Lung (tissue), 12 donors: Measurements from ENCODE around the gene PAK1. TPM values are rescaled to one million over a fixed set of nuclear protein-coding genes. Genes with fewer than 3 reads are reported as not detected.

Experiments
- ATAC-seq: fragments of 200-7000 bp; cut with Tn5 transposase; one replicate; pipeline ENCODE4 v1.9.1; 2020; ENCODE audit warnings: moderate number of reproducible peaks; ENCODE audit not compliant: insufficient read depth, low FRiP score
- DNase-seq, 3 donors: peaks; one replicate each; pipeline ENCODE4 v3.0.0-alpha.2; 2013 to 2017
- H3K27ac ChIP-seq, 2 donors: one replicate each; pipeline ENCODE4 v1.5.1; 2013; ENCODE audit warnings: mild to moderate bottlenecking in 2 of 2, moderate library complexity in 2 of 2, control low read depth in 1 of 2, inconsistent platforms in 1 of 2, low read depth in 1 of 2, low read length in 1 of 2
- H3K27me3 ChIP-seq, 3 donors: one replicate each; pipeline ENCODE4 v1.5.1; 2013; ENCODE audit warnings: low read length in 2 of 3; ENCODE audit not compliant: control insufficient read depth in 3 of 3, insufficient read depth in 3 of 3
- H3K36me3 ChIP-seq, 4 donors: one replicate each; pipeline ENCODE4 v1.5.1; 2013; ENCODE audit warnings: low read length in 4 of 4, mild to moderate bottlenecking in 1 of 4, moderate library complexity in 1 of 4; ENCODE audit not compliant: control insufficient read depth in 4 of 4, insufficient read depth in 4 of 4
- H3K4me1 ChIP-seq, 5 donors: one replicate each; pipeline ENCODE4 v1.5.1; 2013; ENCODE audit warnings: low read length in 5 of 5, mild to moderate bottlenecking in 2 of 5, moderate library complexity in 1 of 5; ENCODE audit not compliant: control insufficient read depth in 5 of 5, insufficient read depth in 5 of 5
- H3K4me3 ChIP-seq: one replicate; pipeline ENCODE4 v1.5.1; 2013; ENCODE audit warnings: mild to moderate bottlenecking, control low read depth, moderate library complexity
- H3K9ac ChIP-seq, 2 donors: one replicate each; pipeline ENCODE4 v1.5.1; 2013; ENCODE audit warnings: low read length in 2 of 2, control low read depth in 1 of 2; ENCODE audit not compliant: insufficient read depth in 1 of 2
- H3K9me3 ChIP-seq, 4 donors: one replicate each; pipeline ENCODE4 v1.5.1; 2013; ENCODE audit warnings: low read length in 3 of 4, mild to moderate bottlenecking in 1 of 4, moderate library complexity in 1 of 4; ENCODE audit not compliant: control insufficient read depth in 4 of 4, insufficient read depth in 3 of 4
- CTCF ChIP-seq: IDR thresholded peaks from 2 replicates; pipeline ENCODE4 v1.5.1; 2012; ENCODE audit warnings: mild to moderate bottlenecking; ENCODE audit errors: control extremely low read depth, extremely low read depth
- whole genome bisulfite sequencing, 2 donors: extraction: QIAGEN DNeasy Blood & Tissue Kit; methylation state at CpG; one replicate each; pipeline ENCODE4 v1.1.7; 2013; 5-methylcytosine and 5-hydroxymethylcytosine counted together
- polyA plus RNA-seq, 2 donors: library from polyadenylated mRNA; stranded (reverse); fragments of 200-250 nt; gene quantifications; one replicate each; pipeline ENCODE4 v1.2.1, GENCODE V29; 2013
- total RNA-seq, 2 donors: library from RNA; depleted of rRNA in 1 of 2; stranded (reverse); fragments of >200 nt in 1 of 2; gene quantifications; one replicate each; pipeline ENCODE4 v1.2.1, GENCODE V29; 2014 to 2021
- donor health status: control.
- donor health status: control.
- donor health status: Bipolar disorder and iron deficiency.
- donor health status: healthy.
- donor health status: DM: yes; HTN: yes; CAD: no.

PAK1 gene
- total and polyA plus RNA-seq, 4 donors = 8.4 to 70.6 (median 29.8) TPM

GRCh38 chr11:77515063-77515462 lies 41.2 kb upstream of the PAK1 start:
- H3K9ac ChIP-seq = no peak overlapping the region
- no peak for DNase-seq
- H3K36me3 ChIP-seq = no peaks in the 10 kb centered on the region
- no peak overlapping the region for H3K27ac ChIP-seq
- no peak overlapping the region for H3K4me3 ChIP-seq
- no peak for ATAC-seq
- no peaks in the 10 kb centered on the region for H3K4me1 ChIP-seq
- 89 to 92% methylated on average over 3 of the region's 3 CpGs for WGBS, 2 donors
- no peaks in the 10 kb centered on the region for H3K9me3 ChIP-seq
- H3K27me3 ChIP-seq = no peaks in the 10 kb centered on the region
- no peak for TF ChIP-seq CTCF

- no peak for DNase-seq
- 28 to 59% methylated on average over 2 of the region's 2 CpGs for WGBS, 2 donors
- ATAC-seq = no peak
- H3K4me1 ChIP-seq = no peaks in the 10 kb centered on the region
- no peak overlapping the region for H3K9ac ChIP-seq
- no peak overlapping the region for H3K4me3 ChIP-seq
- H3K9me3 ChIP-seq = no peaks in the 10 kb centered on the region
- H3K27ac ChIP-seq = no peak overlapping the region
- H3K27me3 ChIP-seq = no peaks in the 10 kb centered on the region
- TF ChIP-seq CTCF = no peak
- H3K36me3 ChIP-seq = no peaks in the 10 kb centered on the region
These were observed 38.2 kb upstream of the PAK1 start for GRCh38 chr11:77512092-77512491.

GRCh38 chr11:77510851-77511250 lies 37.0 kb upstream of the PAK1 start:
- Histone ChIP-seq H3K4me3 (no peak overlapping the region), H3K36me3 (no peaks in the 10 kb centered on the region), H3K27me3 (no peaks in the 10 kb centered on the region), H3K4me1 (no peaks in the 10 kb centered on the region), H3K9ac (no peak overlapping the region), H3K9me3 (no peaks in the 10 kb centered on the region), H3K27ac (no peak overlapping the region)
- TF ChIP-seq CTCF = no peak
- no peak for DNase-seq
- ATAC-seq = no peak
- WGBS, 2 donors = 31 to 66% methylated on average over 1 of the region's 1 CpG

GRCh38 chr11:77510095-77510494 lies 36.2 kb upstream of the PAK1 start:
- Histone ChIP-seq H3K27ac (no peak overlapping the region), H3K4me1 (no peaks in the 10 kb centered on the region), H3K9me3 (no peaks in the 10 kb centered on the region), H3K36me3 (no peaks in the 10 kb centered on the region), H3K4me3 (no peak overlapping the region), H3K9ac (no peak overlapping the region), H3K27me3 (no peaks in the 10 kb centered on the region)
- TF ChIP-seq CTCF = no peak
- DNase-seq = no peak
- WGBS, 2 donors = 86 to 95% methylated on average over 3 of the region's 3 CpGs
- ATAC-seq = no peak
